T-helper 2 cell treated with Interferon-gamma antibody and Interleukin-4, amounts not matched to agents 5 μg/mL and 100 μg/mL, for 36 hours (primary cell): Measurements from ENCODE around the gene BICDL2.

Experiments used
- DNase-seq: peaks from one replicate; pipeline ENCODE4 v3.0.0; 2021; ENCODE audit warnings: low spot score
- H3K27ac Mint-ChIP-seq: one replicate; pipeline ENCODE4 v1.8.0; 2021; ENCODE audit warnings: mild to moderate bottlenecking, mixed read lengths
- H3K27me3 Mint-ChIP-seq: one replicate; pipeline ENCODE4 v1.8.0; 2021; ENCODE audit warnings: low read depth, mixed read lengths
- H3K36me3 Mint-ChIP-seq: one replicate; pipeline ENCODE4 v1.8.0; 2021; ENCODE audit warnings: low read depth, mixed read lengths
- H3K4me1 Mint-ChIP-seq: one replicate; pipeline ENCODE4 v1.8.0; 2021; ENCODE audit warnings: low read depth, mixed read lengths
- H3K4me3 Mint-ChIP-seq: one replicate; pipeline ENCODE4 v1.8.0; 2022; ENCODE audit warnings: mild to moderate bottlenecking, moderate library complexity, mixed read lengths
- H3K9me3 Mint-ChIP-seq: one replicate; pipeline ENCODE4 v1.8.0; 2021; ENCODE audit warnings: mixed read lengths

Gene BICDL2

DNA sequence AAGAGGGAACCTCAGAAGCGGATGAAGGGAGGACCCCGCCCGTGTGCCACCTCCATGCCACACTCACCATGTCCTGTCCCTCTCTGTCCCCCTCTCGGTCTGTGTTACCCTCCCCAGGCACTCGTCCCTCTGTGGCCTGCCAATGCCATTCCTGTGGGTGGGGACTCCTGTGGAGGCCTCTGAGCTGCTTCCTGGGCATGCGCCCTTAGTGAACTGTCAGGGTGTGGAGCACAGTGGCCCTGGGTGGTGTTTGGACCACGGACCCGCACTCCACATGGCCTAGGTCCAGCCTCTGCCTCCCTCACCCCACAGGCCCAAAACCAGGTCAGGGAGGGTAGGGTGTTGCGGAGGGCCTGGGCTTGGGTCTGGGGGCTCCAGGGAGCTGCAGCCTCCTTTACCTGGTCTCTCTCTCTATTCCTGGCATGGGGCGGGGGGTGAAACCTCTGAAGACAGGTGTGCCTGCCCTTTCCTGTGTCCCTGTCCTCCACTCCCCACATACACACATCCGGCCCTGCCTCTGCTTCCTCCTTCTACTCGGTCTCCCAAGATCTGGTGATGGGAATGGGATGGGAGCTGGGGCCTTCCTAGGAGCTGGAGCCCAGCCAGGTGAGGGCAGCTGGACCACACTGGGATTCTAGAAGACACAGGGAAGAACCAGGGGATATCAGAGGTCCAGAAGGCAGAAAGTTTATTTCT, 45.0 kb downstream of the BICDL2 start:
- Mint-ChIP-seq H3K9me3 (no peaks in the 10 kb centered on the region), H3K36me3 (no peaks in the 10 kb centered on the region), H3K4me3 (no peak overlapping the region), H3K27ac (no peak overlapping the region), H3K4me1 (no peaks in the 10 kb centered on the region), H3K27me3 (no peaks in the 10 kb centered on the region)
- DNase-seq, result no peak

DNA sequence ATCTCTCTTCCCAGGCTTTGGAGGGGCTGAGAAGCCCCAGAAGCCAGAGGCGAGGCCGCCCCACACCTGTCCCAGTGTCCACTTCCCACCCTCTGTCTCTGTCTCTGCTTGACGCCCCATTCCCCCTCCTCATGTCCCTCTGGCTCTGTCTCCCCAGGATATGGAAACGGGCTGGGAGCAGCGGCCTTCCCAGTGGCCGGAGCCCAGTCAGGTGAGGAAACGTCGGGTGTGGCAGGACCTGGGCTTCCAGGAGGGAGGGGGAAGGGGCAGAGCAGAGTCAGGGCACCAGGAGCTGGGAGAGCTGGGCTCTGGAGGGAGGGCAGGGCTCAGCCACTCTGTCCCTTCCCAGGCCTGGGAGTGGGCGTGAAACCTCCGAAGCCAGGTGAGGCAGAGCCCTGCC, 45.9 kb downstream of the BICDL2 start:
- H3K4me3 Mint-ChIP-seq, result no peak overlapping the region
- no peaks in the 10 kb centered on the region for H3K27me3 Mint-ChIP-seq
- H3K27ac Mint-ChIP-seq, result no peak overlapping the region
- no peak for DNase-seq
- no peaks in the 10 kb centered on the region for H3K4me1 Mint-ChIP-seq
- no peaks in the 10 kb centered on the region for H3K36me3 Mint-ChIP-seq
- no peaks in the 10 kb centered on the region for H3K9me3 Mint-ChIP-seq

DNA sequence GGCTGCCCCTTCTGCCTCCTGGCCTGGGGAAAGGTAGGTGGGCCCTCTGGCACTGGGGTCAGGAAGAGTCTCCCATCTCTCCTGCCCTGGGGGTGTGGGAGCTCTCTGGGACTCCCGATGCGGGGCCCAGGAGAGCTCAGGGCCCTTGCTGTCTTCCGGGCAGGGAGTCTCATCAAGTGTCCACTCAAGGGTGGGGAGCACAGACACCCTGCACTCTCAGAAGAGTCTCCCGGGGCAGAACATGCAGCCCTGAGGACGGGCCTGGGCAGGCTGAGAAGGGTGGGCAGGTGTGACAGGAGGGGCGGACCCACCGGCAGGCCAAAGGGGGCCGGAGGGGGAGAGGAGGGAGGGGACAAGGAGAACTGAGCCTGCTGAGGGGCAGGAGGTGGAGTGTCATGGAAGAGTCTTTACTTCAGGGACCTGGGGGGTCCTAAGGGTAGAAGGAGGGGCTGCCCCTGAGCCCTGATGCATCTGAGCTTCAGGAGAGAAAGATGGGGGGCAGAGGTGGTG, 48.1 kb downstream of the BICDL2 start:
- Mint-ChIP-seq H3K27ac (no peak overlapping the region), H3K27me3 (no peaks in the 10 kb centered on the region), H3K4me1 (peaks cover 3% of the 10 kb centered on the region), H3K4me3 (no peak overlapping the region), H3K36me3 (no peaks in the 10 kb centered on the region), H3K9me3 (no peaks in the 10 kb centered on the region)
- DNase-seq, result no peak

- DNase-seq, result no peak
- no peak overlapping the region for H3K4me3 Mint-ChIP-seq
- no peaks in the 10 kb centered on the region for H3K36me3 Mint-ChIP-seq
- H3K9me3 Mint-ChIP-seq, result no peaks in the 10 kb centered on the region
- H3K27me3 Mint-ChIP-seq, result no peaks in the 10 kb centered on the region
- no peak overlapping the region for H3K27ac Mint-ChIP-seq
- peaks cover 3% of the 10 kb centered on the region for H3K4me1 Mint-ChIP-seq
Observed at GRCh38 chr16:2987833-2988232, 48.9 kb downstream of the BICDL2 start.

GRCh38 chr16:2987286-2987685, 49.5 kb downstream of the BICDL2 start:
- Mint-ChIP-seq H3K4me1 (peaks cover 5% of the 10 kb centered on the region), H3K36me3 (no peaks in the 10 kb centered on the region), H3K4me3 (no peak overlapping the region), H3K27ac (no peak overlapping the region), H3K9me3 (no peaks in the 10 kb centered on the region), H3K27me3 (no peaks in the 10 kb centered on the region)
- no peak for DNase-seq

- Mint-ChIP-seq H3K9me3 (no peaks in the 10 kb centered on the region), H3K36me3 (peaks cover under 1% of the 10 kb centered on the region), H3K4me1 (peaks cover 9% of the 10 kb centered on the region), H3K4me3 (no peak overlapping the region), H3K27ac (no peak overlapping the region), H3K27me3 (no peaks in the 10 kb centered on the region)
- no peak for DNase-seq
Observed at GRCh38 chr16:2986623-2987188, 50.0 kb downstream of the BICDL2 start.

DNA sequence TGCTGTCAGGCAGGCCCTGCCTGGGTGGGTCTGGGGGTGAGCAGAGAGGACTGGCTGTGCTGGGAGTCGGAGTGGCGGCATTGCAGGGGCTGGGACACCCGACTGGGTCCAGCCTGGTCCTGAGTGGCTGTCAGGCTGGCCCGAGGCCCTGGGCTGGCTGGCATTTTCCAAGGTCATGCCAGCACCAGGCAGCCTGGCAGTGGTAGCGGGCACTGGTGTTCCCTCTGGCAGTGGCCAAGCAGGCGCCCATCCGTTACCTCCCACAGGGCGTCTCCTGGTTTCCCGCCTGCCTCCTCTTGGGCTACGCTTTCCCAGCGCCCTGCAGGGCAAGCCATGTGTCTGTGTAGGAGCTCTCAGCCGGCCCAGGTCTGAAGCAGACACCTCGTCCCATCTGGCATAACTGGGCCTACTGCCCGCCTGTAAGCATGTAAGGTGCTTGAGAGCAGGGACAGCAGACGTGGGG, 50.8 kb downstream of the BICDL2 start:
- H3K9me3 Mint-ChIP-seq, result no peaks in the 10 kb centered on the region
- H3K4me1 Mint-ChIP-seq, result peaks cover 13% of the 10 kb centered on the region
- H3K36me3 Mint-ChIP-seq, result peaks cover 1% of the 10 kb centered on the region
- H3K27ac Mint-ChIP-seq, result no peak overlapping the region
- DNase-seq, result no peak
- no peak overlapping the region for H3K4me3 Mint-ChIP-seq
- no peaks in the 10 kb centered on the region for H3K27me3 Mint-ChIP-seq

GRCh38 chr16:2985462-2985861, 51.3 kb downstream of the BICDL2 start:
- DNase-seq, result no peak
- Mint-ChIP-seq H3K36me3 (peaks cover 1% of the 10 kb centered on the region), H3K4me1 (peaks cover 13% of the 10 kb centered on the region), H3K4me3 (no peak overlapping the region), H3K9me3 (no peaks in the 10 kb centered on the region), H3K27me3 (no peaks in the 10 kb centered on the region), H3K27ac (no peak overlapping the region)

GRCh38 chr16:2983706-2984136, 53.0 kb downstream of the BICDL2 start:
- Mint-ChIP-seq H3K27me3 (no peaks in the 10 kb centered on the region), H3K4me1 (peaks cover 15% of the 10 kb centered on the region), H3K9me3 (no peaks in the 10 kb centered on the region), H3K27ac (no peak overlapping the region), H3K36me3 (peaks cover 4% of the 10 kb centered on the region), H3K4me3 (peak overlapping the region; percentile 72)
- peak; percentile 74 for DNase-seq

DNA sequence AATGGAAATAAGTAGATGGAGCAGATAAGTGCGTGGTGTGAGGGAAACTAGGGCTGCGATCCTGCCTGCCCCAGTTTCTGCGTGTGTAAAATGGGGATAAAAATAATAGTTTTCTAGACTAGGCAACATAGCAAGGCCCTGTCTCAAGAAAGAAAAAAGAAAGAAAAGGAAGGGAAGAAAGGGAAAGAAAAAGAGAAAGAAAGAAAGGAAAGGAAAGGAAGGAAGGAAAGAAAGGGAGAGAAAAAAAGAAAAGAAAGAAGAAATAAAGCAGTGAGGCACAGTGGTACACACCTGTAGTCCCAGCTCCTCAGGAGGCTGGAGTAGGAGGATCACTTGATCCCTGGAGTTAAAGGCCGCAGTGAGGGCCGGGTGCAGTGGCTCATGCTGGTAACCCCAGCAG, 54.3 kb downstream of the BICDL2 start:
- DNase-seq, result no peak
- H3K36me3 Mint-ChIP-seq, result peaks cover 6% of the 10 kb centered on the region
- H3K4me1 Mint-ChIP-seq, result peaks cover 15% of the 10 kb centered on the region
- no peaks in the 10 kb centered on the region for H3K27me3 Mint-ChIP-seq
- no peaks in the 10 kb centered on the region for H3K9me3 Mint-ChIP-seq
- H3K4me3 Mint-ChIP-seq, result peak overlapping the region; percentile 42
- no peak overlapping the region for H3K27ac Mint-ChIP-seq

- DNase-seq, result no peak
- Mint-ChIP-seq H3K27ac (peak overlapping the region; percentile 87), H3K4me3 (peak overlapping the region; percentile 91), H3K36me3 (peaks cover 11% of the 10 kb centered on the region), H3K27me3 (no peaks in the 10 kb centered on the region), H3K9me3 (no peaks in the 10 kb centered on the region), H3K4me1 (peaks cover 15% of the 10 kb centered on the region)
Observed at GRCh38 chr16:2981899-2982250, 54.9 kb downstream of the BICDL2 start.

GRCh38 chr16:2981177-2981898, 55.4 kb downstream of the BICDL2 start:
- no peak for DNase-seq
- H3K36me3 Mint-ChIP-seq, result peaks cover 12% of the 10 kb centered on the region
- H3K27ac Mint-ChIP-seq, result peak overlapping the region; percentile 87
- no peaks in the 10 kb centered on the region for H3K27me3 Mint-ChIP-seq
- H3K9me3 Mint-ChIP-seq, result no peaks in the 10 kb centered on the region
- H3K4me1 Mint-ChIP-seq, result peaks cover 15% of the 10 kb centered on the region
- peak overlapping the region; percentile 91 for H3K4me3 Mint-ChIP-seq

DNA sequence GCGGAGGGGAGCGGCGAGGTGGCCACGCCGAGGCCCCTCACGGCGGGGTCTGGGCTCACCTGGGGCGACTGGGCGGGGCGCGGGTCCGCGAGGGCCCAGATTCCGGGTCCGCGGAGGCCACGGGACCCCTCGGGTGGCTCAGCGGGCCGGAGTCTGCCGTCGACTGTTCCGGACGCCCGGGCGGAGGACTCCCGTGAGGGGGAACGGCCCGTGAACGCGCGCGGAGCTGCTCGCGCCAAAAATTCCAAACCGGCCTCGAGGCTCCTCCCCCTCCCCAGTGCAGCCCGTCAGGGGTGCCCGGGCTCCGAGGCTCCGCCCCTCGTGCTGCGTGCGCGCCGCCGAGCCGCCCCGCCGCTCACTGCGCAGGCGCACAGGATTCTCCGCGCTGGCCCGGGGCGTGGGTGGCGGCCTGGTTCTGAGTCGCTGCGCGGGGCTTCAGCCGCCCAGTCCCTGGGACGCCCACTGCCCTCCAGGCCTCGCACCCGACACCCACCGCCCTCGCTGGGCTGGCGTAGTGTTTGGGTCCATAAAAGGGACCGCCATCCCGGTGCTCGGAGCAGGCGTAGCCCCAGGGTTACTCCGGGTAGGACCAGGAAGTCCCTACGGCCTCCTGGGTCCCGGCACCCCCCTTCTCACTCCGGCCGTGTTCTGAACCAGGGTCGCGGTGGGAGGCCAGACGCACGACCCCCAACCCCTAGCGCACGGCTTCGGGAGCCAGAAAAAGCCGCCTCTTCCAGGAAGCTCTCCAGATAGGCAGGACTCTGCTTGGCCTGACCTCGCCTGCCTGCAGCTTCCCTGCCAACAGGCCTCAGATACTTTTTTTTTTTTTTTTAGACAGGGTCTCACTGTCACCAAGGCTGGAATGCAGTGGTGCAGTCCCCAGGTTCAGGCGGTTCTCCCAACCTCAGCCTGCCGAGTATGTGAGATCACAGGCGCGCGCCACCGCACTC, 56.2 kb downstream of the BICDL2 start, which contains the start of gene PKMYT1:
Gene PKMYT1, minus strand, starts transcription at position 220 of the 950 bp plus-strand sequence. CDS start 789 bp downstream, outside the sequence.
- H3K27me3 Mint-ChIP-seq, result no peaks in the 10 kb centered on the region
- peak; percentile 98 for DNase-seq
- peaks cover 12% of the 10 kb centered on the region for H3K36me3 Mint-ChIP-seq
- no peaks in the 10 kb centered on the region for H3K9me3 Mint-ChIP-seq
- H3K4me3 Mint-ChIP-seq, result peak within 1 kb of the TSS; percentile 91
- H3K27ac Mint-ChIP-seq, result peak within 1 kb of the TSS; percentile 93
- peaks cover 15% of the 10 kb centered on the region for H3K4me1 Mint-ChIP-seq
